Esophagus mucosa (tissue), 1 donor: ENCODE results near the gene MZT2A. TPM values are rescaled to one million over a fixed set of nuclear protein-coding genes. Genes with fewer than 3 reads are reported as not detected.
A peak's percentile ranks its signal among the peaks of the same experiment; 100 is the strongest.
"Not testable (repeated sequence)": the region's sequence is repeated elsewhere in the genome, so short reads cannot be mapped to it uniquely, and the experiment has no call there.

Experiments
- ATAC-seq: fragments of 200-7000 bp; cut with Tn5 transposase; one replicate; pipeline ENCODE4 v1.9.1; 2020
- total RNA-seq: library from RNA; stranded (reverse); gene quantifications from one replicate; pipeline ENCODE4 v1.2.4, GENCODE V29; 2023
- donor health status: DM: yes; HTN: yes; CAD: no.

MZT2A gene
- total RNA-seq, 1 donor from 2014 or later = 113 TPM

DNA sequence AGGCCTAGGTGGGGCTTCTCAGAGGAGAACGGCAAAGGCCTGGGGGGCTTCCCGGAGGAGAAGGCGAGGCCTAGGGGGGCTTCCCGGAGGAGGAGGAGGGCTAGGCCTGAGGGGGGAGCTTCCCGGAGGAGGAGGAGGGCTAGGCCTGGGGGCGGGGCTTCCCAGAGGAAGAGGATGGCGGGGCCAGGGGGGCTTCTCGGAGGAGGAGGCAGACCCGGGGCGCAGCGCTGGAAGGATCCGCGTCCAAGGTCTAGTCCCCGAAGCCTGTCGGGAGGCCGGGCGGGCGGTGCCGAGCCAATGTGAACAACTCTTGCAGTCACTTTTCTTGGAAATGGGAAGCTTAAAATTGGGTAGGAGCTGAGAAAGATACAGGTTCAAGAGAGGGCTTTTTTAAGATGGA lies 46.3 kb downstream of the MZT2A start:
- ATAC-seq = peak; percentile 15

DNA sequence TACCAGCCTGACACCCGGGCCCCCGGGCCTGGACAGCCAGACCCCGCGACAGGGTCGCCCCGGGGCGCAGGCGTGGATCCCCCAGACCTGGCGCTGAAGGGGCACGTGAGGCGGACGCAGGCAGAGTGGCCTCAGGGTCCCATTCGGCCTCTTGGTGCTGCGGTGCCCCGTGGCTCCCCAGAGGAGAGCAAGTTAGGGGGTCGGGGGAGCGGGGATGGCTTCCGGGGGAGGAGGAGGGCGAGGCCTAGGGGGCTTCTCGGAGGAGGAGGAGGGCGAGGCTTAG lies 46.7 kb downstream of the MZT2A start:
- not testable (repeated sequence) for ATAC-seq

DNA sequence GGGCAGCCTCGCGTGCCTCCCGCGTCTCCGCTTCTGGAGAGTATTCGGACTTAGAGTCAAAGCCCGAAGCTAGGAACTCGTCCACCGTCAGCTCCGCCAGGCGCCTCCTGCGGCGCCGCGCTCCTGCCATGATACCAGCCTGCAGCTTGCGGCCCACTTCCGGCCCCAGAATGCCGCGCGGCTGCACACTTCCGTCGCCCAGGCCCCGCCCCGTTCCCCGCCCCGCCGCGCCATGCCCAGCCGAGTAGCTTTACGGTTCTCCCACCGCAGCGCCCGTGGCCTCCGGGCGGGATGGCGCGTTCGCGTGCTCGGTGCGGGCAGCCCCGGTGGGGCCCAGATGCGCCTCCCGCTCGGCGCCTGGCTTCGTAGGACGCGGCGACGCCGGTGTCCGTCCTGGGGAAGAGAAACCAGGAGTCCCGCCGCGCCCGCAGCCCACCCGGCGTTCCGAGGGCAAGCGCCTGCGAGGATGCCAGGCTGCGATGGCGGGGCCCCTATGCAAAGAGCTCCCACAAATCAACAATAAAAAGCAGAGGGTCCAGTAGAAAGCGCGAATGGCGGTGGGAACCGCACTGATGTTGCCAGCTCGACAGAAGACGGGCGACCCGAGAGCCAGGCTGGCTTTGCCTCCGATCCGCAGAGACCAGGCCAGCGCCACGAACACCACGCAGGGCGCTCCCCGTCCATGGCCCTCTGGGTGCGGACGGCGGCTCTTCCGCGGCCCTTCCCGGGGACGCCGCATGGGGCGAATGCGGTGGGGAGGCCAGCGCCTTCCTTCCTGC lies 47.3 kb downstream of the MZT2A start:
- not testable (repeated sequence) for ATAC-seq

- not testable (repeated sequence) for ATAC-seq
Measured at GRCh38 chr2:131440742-131441468, 51.3 kb downstream of the MZT2A start.

Other genes starting within 250 kb of the MZT2A start
- gene RAB6D, start 128.2 kb downstream of the MZT2A start, total RNA-seq = not detected
- not detected for gene TUBA3D, start 16.3 kb downstream of the MZT2A start, total RNA-seq
- gene CCDC74A, start 35.5 kb upstream of the MZT2A start, total RNA-seq = 1.4 TPM